HG03378 (cell line): ENCODE results near the gene PLK4.
"Not testable (repeated sequence)": the region's sequence is repeated elsewhere in the genome, so short reads cannot be mapped to it uniquely, and the experiment has no call there.

Experiments
- ATAC-seq: cut with Tn5 transposase; IDR thresholded peaks from one replicate; pipeline ENCODE4 v1.9.1; 2021; ENCODE audit warnings: mild to moderate bottlenecking, moderate library complexity; ENCODE audit not compliant: unreplicated experiment

The PLK4 gene

GRCh38 chr4:127899682-127900081 is 19.0 kb downstream of the PLK4 start:
- ATAC-seq, result not testable (repeated sequence)

DNA sequence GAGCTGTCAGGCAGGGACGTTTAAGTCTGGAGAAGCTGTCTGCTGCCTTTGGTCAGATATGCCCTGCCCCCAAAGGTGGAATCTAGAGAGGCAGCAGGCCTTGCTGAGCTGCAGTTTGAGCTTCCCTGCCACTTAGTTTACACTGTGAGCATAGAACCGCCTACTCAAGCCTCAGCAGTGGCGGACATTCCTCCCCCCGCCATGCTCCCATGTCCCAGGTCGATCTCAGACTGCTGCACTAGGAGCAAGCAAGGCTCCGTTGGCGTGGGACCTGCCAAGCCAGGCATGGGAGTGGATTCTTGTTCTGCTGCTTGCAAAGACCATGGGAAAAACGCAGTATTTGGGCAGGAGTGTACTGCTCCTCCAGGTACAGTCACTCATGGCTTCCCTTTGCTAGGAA is 24.3 kb downstream of the PLK4 start:
- no peak for ATAC-seq

- ATAC-seq, result no peak
Observed at GRCh38 chr4:127916512-127916911, 35.8 kb downstream of the PLK4 start.

- no peak for ATAC-seq
Observed at GRCh38 chr4:127917151-127917550, 36.5 kb downstream of the PLK4 start.

DNA sequence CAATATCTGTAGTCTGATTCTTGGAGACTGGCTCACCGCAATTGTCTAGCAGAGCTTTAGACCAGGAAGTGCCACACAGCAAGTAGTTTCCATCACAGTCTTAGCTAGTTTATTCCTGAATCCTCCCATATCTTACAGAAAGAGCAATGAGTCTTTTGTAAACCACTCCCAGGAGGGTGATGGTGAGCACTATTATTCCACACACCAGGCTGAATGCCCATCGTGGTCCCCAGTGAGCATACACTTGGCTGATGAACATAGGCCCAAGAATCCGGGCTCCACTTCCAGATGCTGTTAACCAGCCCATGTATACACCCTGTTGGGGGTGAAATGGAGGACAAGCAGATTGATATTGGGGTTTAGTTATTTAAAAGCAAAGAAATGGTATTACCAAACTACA is 39.8 kb downstream of the PLK4 start:
- ATAC-seq, result no peak

GRCh38 chr4:127922226-127922625 is 41.5 kb downstream of the PLK4 start:
- no peak for ATAC-seq

DNA sequence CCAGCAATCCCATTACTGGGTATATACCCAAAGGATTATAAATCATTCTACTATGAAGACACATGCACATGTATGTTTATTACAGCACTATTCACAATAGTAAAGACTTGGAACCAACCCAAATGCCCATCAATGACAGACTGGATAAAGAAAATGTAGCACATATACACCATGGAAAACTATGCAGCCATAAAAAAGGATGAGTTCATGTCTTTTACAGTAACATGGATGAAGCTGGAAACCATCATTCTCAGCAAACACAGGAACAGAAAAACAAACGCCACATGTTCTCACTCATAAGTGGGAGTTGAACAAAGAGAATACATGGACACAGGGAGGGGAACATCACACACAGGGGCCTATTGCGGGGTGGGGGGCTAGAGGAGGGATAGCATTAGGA is 45.0 kb downstream of the PLK4 start:
- ATAC-seq, result not testable (repeated sequence)

- ATAC-seq, result no peak
Observed at GRCh38 chr4:127930175-127930574, 49.5 kb downstream of the PLK4 start.

- ATAC-seq, result not testable (repeated sequence)
Observed at GRCh38 chr4:127931836-127932235, 51.1 kb downstream of the PLK4 start.

DNA sequence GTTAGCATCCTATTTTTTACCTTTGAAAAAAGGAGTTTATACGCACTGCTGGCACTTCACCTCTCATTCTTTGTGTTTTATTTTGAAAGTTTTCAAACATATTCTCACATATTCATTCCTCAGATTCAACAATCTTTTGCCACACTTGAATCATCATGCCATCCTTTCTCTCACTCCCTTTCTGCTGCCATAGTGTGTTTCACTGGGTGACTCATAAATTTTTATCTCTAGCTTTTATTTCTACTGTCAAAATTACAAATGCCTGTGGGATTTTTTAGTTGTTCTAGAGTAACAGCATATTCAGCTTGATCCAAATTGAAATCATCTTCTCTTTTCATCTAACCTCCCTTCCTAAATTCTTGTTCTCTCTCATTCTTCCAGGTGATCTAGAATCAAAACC is 56.3 kb downstream of the PLK4 start:
- ATAC-seq, result no peak
